ENCODE measurements around the gene OSGIN1.

OSGIN1 gene

GRCh38 chr16:84007520-84007919 is 54.5 kb downstream of the OSGIN1 start:
- no peak for DNase-seq

GRCh38 chr16:84007965-84008364 is 54.9 kb downstream of the OSGIN1 start:
- DNase-seq = no peak

GRCh38 chr16:84009282-84009681 is 56.2 kb downstream of the OSGIN1 start:
- no peak for DNase-seq

GRCh38 chr16:84013787-84014569 is 60.9 kb downstream of the OSGIN1 start:
- peak; percentile 88 for DNase-seq

- DNase-seq = no peak
Observed at GRCh38 chr16:84014570-84015327, 61.7 kb downstream of the OSGIN1 start.

- no peak for DNase-seq
Observed at GRCh38 chr16:84015399-84015798, 62.4 kb downstream of the OSGIN1 start.
